ENCODE measurements around the gene FOXP1. TPM values are rescaled to one million over a fixed set of nuclear protein-coding genes. Genes with fewer than 3 reads are reported as not detected.

The FOXP1 gene
- total RNA-seq, 4 donors from 2014 or later = 181 to 225 (median 205) TPM

DNA sequence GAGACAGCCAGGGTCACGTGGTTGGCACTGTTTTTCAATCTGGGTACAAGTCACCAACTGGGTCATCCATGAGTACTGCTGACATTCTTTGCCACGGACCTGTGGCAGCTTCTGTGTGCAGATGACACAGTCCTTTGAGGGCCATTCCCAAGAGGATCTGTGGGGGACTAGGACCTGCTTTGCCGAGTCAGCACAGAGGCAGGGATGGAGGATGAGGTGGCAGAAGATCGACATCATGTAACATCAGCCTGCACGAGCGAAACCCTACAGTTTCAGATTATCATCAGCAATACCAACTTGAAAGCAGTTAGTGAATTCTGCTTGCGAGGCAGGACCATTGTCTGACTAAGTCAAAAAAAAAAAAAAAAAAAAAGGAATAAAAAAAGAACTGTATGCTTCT is 227.7 kb downstream of the FOXP1 start:
- Histone ChIP-seq H3K27me3 (no peaks in the 10 kb centered on the region), H3K36me3 (peaks cover 0 to 7% (median 4%) of the 10 kb centered on the region in 4 donors), H3K9me3 (no peaks in the 10 kb centered on the region), H3K4me1 (peaks cover 0 to 20% (median 11%) of the 10 kb centered on the region in 4 donors), H3K4me3 (no peak overlapping the region), H3K27ac (replicated peaks in 1 of 4) (no peak overlapping the region)
- 91% methylated on average over 7 of the region's 7 CpGs for WGBS
- intact Hi-C loops (cut with DNase I) = no loop called here
- TF ChIP-seq POLR2A (IDR thresholded peaks at IDR 0.05; ENCODE audit: low read depth) (no peak), POLR2AphosphoS5 (IDR thresholded peaks at IDR 0.05) (no peak), EP300 (IDR thresholded peaks at IDR 0.05) (no peak), CTCF (IDR thresholded peaks at IDR 0.05) (no peak)
- no peak for DNase-seq (ENCODE audit: extremely low spot score)

- H3K36me3 ChIP-seq = peaks cover 0 to 7% (median 4%) of the 10 kb centered on the region in 4 donors
- 99% methylated on average over 5 of the region's 5 CpGs for WGBS
Measured at GRCh38 chr3:71355037-71355436, 228.5 kb downstream of the FOXP1 start.

DNA sequence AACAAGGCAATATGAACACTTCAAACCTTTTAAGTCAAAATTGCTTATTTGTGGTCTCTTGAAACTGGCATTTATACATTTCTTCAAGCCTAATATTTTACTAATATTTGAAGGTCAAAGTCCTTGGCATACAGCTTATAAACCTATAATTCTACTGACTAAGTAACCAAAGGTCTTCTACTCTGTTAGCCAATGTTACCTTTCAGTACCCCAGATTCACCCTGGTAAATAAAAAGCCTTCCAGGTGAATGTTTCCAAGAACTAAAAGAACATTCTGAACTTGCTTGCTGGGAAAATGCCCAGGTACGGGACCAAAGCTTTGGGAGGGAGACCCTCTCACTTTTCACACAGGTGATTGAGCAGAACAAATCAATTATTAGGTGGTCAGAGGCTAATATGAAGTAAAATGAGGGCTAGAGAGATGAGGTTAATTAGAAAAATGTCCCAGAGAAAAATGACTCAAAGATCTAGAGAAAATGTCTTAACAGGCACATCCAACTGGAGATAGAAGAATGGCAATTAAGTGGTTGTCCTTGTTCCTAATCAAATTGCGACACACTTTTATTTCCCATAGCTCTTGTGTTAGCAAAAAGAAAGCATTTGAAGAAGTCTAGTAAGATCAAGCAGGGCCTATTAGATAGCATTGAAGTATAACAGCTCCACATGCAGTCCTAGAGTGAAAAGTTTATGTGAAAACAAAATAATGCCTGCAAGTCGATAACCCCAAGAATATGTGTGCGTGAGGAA is 232.0 kb downstream of the FOXP1 start:
- 94% methylated on average over 4 of the region's 4 CpGs for WGBS
- no peak overlapping the region for H3K4me3 ChIP-seq
- no peaks in the 10 kb centered on the region for H3K27me3 ChIP-seq
- no peaks in the 10 kb centered on the region for H3K36me3 ChIP-seq
- no peaks in the 10 kb centered on the region for H3K9me3 ChIP-seq
- intact Hi-C loops (cut with DNase I) = no loop called here
- no peak overlapping the region for H3K27ac ChIP-seq (replicated peaks in 1 of 4)
- TF ChIP-seq POLR2A (IDR thresholded peaks at IDR 0.05; ENCODE audit: low read depth) = no peak
- no peak for TF ChIP-seq CTCF (IDR thresholded peaks at IDR 0.05)
- no peak for TF ChIP-seq EP300 (IDR thresholded peaks at IDR 0.05)
- TF ChIP-seq POLR2AphosphoS5 (IDR thresholded peaks at IDR 0.05) = no peak
- peaks cover 0 to 21% (median 15%) of the 10 kb centered on the region in 4 donors for H3K4me1 ChIP-seq
- no peak for DNase-seq (ENCODE audit: extremely low spot score)

More at GRCh38 chr3:71355037-71355436, 228.5 kb downstream of the FOXP1 start:
- Histone ChIP-seq H3K4me3 (no peak overlapping the region), H3K9me3 (no peaks in the 10 kb centered on the region), H3K4me1 (peaks cover 0 to 23% (median 13%) of the 10 kb centered on the region in 4 donors), H3K27ac (replicated peaks in 1 of 4) (no peak overlapping the region), H3K27me3 (no peaks in the 10 kb centered on the region)
- TF ChIP-seq POLR2A (IDR thresholded peaks at IDR 0.05; ENCODE audit: low read depth) (no peak), EP300 (IDR thresholded peaks at IDR 0.05) (no peak), POLR2AphosphoS5 (IDR thresholded peaks at IDR 0.05) (no peak), CTCF (IDR thresholded peaks at IDR 0.05) (no peak)
- intact Hi-C loops (cut with DNase I) = no loop called here
- no peak for DNase-seq (ENCODE audit: extremely low spot score)

GRCh38 chr3:71350998-71351397 is 232.5 kb downstream of the FOXP1 start:
- DNase-seq (ENCODE audit: extremely low spot score) = no peak

More at GRCh38 chr3:71350998-71351397, 232.5 kb downstream of the FOXP1 start:
- Histone ChIP-seq H3K4me1 (peaks cover 0 to 15% (median 14%) of the 10 kb centered on the region in 4 donors), H3K36me3 (no peaks in the 10 kb centered on the region), H3K27ac (replicated peaks in 1 of 4) (no peak overlapping the region), H3K9me3 (no peaks in the 10 kb centered on the region), H3K27me3 (no peaks in the 10 kb centered on the region), H3K4me3 (no peak overlapping the region)
- intact Hi-C loops (cut with DNase I) = no loop called here
- no peak for TF ChIP-seq POLR2AphosphoS5 (IDR thresholded peaks at IDR 0.05)
- TF ChIP-seq CTCF (IDR thresholded peaks at IDR 0.05) = no peak
- TF ChIP-seq EP300 (IDR thresholded peaks at IDR 0.05) = no peak
- no peak for TF ChIP-seq POLR2A (IDR thresholded peaks at IDR 0.05; ENCODE audit: low read depth)
- 81% methylated on average over 4 of the region's 4 CpGs for WGBS

All from esophagus muscularis mucosa (tissue), 4 donors.